Lower leg skin (tissue), 3 donors: Measurements from ENCODE around the gene ALCAM.

Source experiments
- CTCF ChIP-seq, 3 donors: fragments of 450-650 bp; IDR thresholded peaks; one replicate each; pipeline ENCODE4 v1.5.1; 2016; ENCODE audit warnings: antibody characterized with exemption in 3 of 3, mild to moderate bottlenecking in 3 of 3, moderate library complexity in 2 of 3
- POLR2A ChIP-seq, 2 donors: fragments of 450-650 bp; IDR thresholded peaks; one replicate each; pipeline ENCODE4 v1.6.1; 2016 to 2017; ENCODE audit warnings: antibody characterized with exemption in 2 of 2, mild to moderate bottlenecking in 1 of 2, moderate library complexity in 1 of 2

GRCh38 chr3:105532251-105532650 lies 165.5 kb downstream of the ALCAM start:
- TF ChIP-seq CTCF (IDR thresholded peaks at IDR 0.05) (no peak), POLR2A (IDR thresholded peaks at IDR 0.05) (no peak)
